OCI-LY1 (cell line): ENCODE measurements around the gene PBX1.

Experiments
- H2AFZ ChIP-seq: fragments of 200-600 bp; sonication (generic), shearing (Covaris generic); 2 replicates; pipeline ENCODE4 v1.6.0; 2014; ENCODE audit warnings: antibody characterized with exemption, mild to moderate bottlenecking, low read length
- H3F3A ChIP-seq: fragments of 200-600 bp; sonication (generic), shearing (Covaris generic); 2 replicates; pipeline ENCODE4 v1.6.0; 2014; ENCODE audit warnings: mild to moderate bottlenecking, antibody characterized with exemption, low read length, moderate library complexity; ENCODE audit not compliant: insufficient read depth
- H3K27ac ChIP-seq: fragments of 200-600 bp; sonication (generic); 2 replicates; pipeline ENCODE4 v1.5.1; 2014; ENCODE audit warnings: low read length, mixed run types, mild to moderate bottlenecking, low read depth; ENCODE audit not compliant: poor library complexity, severe bottlenecking
- H3K27me3 ChIP-seq: fragments of 200-600 bp; sonication (generic); 2 replicates; pipeline ENCODE4 v1.6.0; 2014; ENCODE audit warnings: antibody characterized with exemption, mild to moderate bottlenecking, low read length, moderate library complexity; ENCODE audit not compliant: insufficient read depth
- H3K36me3 ChIP-seq: fragments of 200-600 bp; sonication (generic); 2 replicates; pipeline ENCODE4 v1.6.1; 2014; ENCODE audit warnings: mild to moderate bottlenecking, antibody characterized with exemption, low read length, moderate library complexity, mixed read lengths; ENCODE audit not compliant: insufficient read depth
- H3K4me1 ChIP-seq: fragments of 200-600 bp; sonication (generic); 2 replicates; pipeline ENCODE4 v1.5.1; 2014; ENCODE audit warnings: mild to moderate bottlenecking, low read length, moderate library complexity; ENCODE audit not compliant: insufficient read depth, severe bottlenecking
- H3K4me2 ChIP-seq: fragments of 200-600 bp; sonication (generic), shearing (Covaris generic); 2 replicates; pipeline ENCODE4 v1.6.1; 2014; ENCODE audit warnings: low read length
- H3K4me3 ChIP-seq: fragments of 200-600 bp; sonication (generic); 2 replicates; pipeline ENCODE4 v1.5.1; 2014; ENCODE audit warnings: low read length, low read depth, mild to moderate bottlenecking, mixed read lengths; ENCODE audit not compliant: poor library complexity, severe bottlenecking
- H3K79me2 ChIP-seq: fragments of 200-600 bp; shearing (Covaris generic); 2 replicates; pipeline ENCODE4 v1.6.1; 2016; ENCODE audit warnings: mixed run types, low read length, mixed read lengths; ENCODE audit not compliant: insufficient read depth
- H3K9ac ChIP-seq: fragments of 200-600 bp; sonication (generic), shearing (Covaris generic); 2 replicates; pipeline ENCODE4 v1.6.1; 2014; ENCODE audit warnings: mild to moderate bottlenecking, low read length, mixed read lengths
- H3K9me2 ChIP-seq: fragments of 200-600 bp; sonication (generic), shearing (Covaris generic); 2 replicates; pipeline ENCODE4 v1.6.1; 2014; ENCODE audit warnings: low read depth, mild to moderate bottlenecking, low read length, mixed read lengths
- H3K9me3 ChIP-seq: fragments of 200-600 bp; shearing (Covaris generic); 2 replicates; pipeline ENCODE4 v1.6.1; 2014; ENCODE audit warnings: low read length, mixed read lengths
- H4K20me1 ChIP-seq: fragments of 200-600 bp; sonication (generic), shearing (Covaris generic); 2 replicates; pipeline ENCODE4 v1.6.0; 2016; ENCODE audit warnings: mild to moderate bottlenecking, low read length; ENCODE audit not compliant: insufficient read depth
- EZH2 ChIP-seq: fragments of 200-600 bp; sonication (generic), shearing (Covaris generic); IDR thresholded peaks from 2 replicates; pipeline ENCODE4 v1.8.0; 2017; ENCODE audit warnings: borderline replicate concordance, mixed run types, mild to moderate bottlenecking, antibody characterized with exemption, low read length, moderate library complexity, mixed read lengths
- TF ChIP-seq, protein P1 (sequence below): fragments of 200-600 bp; sonication (generic), shearing (Covaris generic); IDR thresholded peaks from 2 replicates; pipeline ENCODE4 v1.5.1; 2017; ENCODE audit warnings: mild to moderate bottlenecking, antibody characterized with exemption, low read length, moderate library complexity, mixed read lengths

Gene PBX1

DNA sequence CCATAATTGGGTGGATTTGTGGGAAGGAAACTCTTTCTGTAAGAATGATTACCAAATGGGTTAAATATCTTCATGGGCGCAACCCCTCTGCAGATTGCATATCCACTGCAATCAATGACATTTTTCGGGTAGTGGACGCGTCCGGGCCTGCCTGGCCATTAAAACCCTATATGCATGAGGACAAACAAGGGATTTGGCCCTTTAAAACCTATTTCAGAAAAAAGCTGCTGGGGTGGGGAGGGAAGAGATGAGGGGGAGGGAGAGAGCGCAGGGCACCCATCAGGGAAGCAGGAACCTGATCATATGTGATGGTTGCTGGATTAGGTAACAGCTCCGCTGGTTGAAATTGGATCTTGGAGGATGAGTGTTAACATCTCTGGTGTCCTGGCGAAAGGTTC lies 228.8 kb downstream of the PBX1 start:
- H3K36me3 ChIP-seq: no peaks in the 10 kb centered on the region
- H3K9ac ChIP-seq: no peak overlapping the region

DNA sequence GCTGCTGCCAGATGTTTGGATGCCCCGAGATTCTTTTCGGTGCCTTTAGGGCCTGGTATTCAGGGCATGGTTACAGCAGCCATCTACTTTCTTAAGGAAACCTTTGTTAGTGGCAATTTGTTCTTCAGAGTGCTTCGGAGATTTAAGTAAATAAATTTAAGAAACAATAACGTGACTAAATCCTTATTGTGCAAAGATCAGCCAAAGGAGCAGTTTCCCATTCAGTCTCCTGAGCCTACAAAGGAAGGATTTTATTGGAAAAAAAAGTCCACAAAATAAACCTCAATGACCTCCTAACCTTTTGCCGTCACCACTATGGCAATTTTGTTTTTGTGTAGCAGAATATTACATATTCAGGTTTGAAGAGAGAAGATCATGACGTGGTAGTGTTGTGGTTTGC lies 231.1 kb downstream of the PBX1 start:
- Histone ChIP-seq H3F3A (no peaks in the 10 kb centered on the region), H3K27ac (no peak overlapping the region), H3K9ac (no peak overlapping the region), H3K27me3 (no peaks in the 10 kb centered on the region), H3K36me3 (no peaks in the 10 kb centered on the region), H3K4me3 (no peak overlapping the region), H4K20me1 (no peaks in the 10 kb centered on the region), H3K4me1 (no peaks in the 10 kb centered on the region), H2AFZ (no peak overlapping the region), H3K79me2 (no peaks in the 10 kb centered on the region), H3K4me2 (no peak overlapping the region), H3K9me2 (no peaks in the 10 kb centered on the region), H3K9me3 (no peaks in the 10 kb centered on the region)
- no peak for TF ChIP-seq EZH2
- TF ChIP-seq, protein P1, sequence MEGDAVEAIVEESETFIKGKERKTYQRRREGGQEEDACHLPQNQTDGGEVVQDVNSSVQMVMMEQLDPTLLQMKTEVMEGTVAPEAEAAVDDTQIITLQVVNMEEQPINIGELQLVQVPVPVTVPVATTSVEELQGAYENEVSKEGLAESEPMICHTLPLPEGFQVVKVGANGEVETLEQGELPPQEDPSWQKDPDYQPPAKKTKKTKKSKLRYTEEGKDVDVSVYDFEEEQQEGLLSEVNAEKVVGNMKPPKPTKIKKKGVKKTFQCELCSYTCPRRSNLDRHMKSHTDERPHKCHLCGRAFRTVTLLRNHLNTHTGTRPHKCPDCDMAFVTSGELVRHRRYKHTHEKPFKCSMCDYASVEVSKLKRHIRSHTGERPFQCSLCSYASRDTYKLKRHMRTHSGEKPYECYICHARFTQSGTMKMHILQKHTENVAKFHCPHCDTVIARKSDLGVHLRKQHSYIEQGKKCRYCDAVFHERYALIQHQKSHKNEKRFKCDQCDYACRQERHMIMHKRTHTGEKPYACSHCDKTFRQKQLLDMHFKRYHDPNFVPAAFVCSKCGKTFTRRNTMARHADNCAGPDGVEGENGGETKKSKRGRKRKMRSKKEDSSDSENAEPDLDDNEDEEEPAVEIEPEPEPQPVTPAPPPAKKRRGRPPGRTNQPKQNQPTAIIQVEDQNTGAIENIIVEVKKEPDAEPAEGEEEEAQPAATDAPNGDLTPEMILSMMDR: no peak

More for the DNA sequence above, 228.8 kb downstream of the PBX1 start:
- H3K27ac ChIP-seq: no peak overlapping the region
- no peaks in the 10 kb centered on the region for H3K9me2 ChIP-seq
- H3K79me2 ChIP-seq: no peaks in the 10 kb centered on the region
- H3K4me1 ChIP-seq: no peaks in the 10 kb centered on the region
- no peak overlapping the region for H3K4me3 ChIP-seq
- H3F3A ChIP-seq: no peaks in the 10 kb centered on the region
- no peaks in the 10 kb centered on the region for H3K27me3 ChIP-seq
- H2AFZ ChIP-seq: no peak overlapping the region
- TF ChIP-seq, protein P1: no peak
- no peak for TF ChIP-seq EZH2
- no peak overlapping the region for H3K4me2 ChIP-seq
- H3K9me3 ChIP-seq: no peaks in the 10 kb centered on the region
- H4K20me1 ChIP-seq: no peaks in the 10 kb centered on the region

DNA sequence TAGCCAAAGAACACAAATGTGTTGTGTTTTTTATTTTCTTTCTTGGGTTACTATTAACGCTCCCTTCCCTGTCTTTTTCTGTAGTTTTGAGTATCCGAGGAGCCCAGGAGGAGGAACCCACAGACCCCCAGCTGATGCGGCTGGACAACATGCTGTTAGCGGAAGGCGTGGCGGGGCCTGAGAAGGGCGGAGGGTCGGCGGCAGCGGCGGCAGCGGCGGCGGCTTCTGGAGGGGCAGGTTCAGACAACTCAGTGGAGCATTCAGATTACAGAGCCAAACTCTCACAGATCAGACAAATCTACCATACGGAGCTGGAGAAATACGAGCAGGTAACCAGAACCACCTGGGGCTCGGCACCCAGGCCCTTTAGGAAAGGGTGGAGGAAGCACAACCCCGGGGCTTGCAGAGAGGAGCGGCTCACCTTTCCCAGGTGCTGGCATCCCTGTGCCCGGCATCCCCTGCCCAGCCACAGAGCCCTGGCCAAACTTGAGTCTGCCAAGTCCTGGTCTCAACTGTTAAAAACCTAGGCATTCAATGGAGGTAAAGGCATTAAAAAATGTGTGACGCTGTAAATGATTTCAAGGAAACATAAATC lies 233.5 kb downstream of the PBX1 start:
- H3K27ac ChIP-seq: no peak overlapping the region
- no peak overlapping the region for H2AFZ ChIP-seq

More for the DNA sequence above, 233.5 kb downstream of the PBX1 start:
- Histone ChIP-seq H3F3A (no peaks in the 10 kb centered on the region), H3K4me2 (no peak overlapping the region), H3K9ac (no peak overlapping the region), H3K4me3 (no peak overlapping the region), H3K27me3 (no peaks in the 10 kb centered on the region), H3K4me1 (no peaks in the 10 kb centered on the region), H3K9me3 (no peaks in the 10 kb centered on the region), H3K36me3 (no peaks in the 10 kb centered on the region), H3K79me2 (no peaks in the 10 kb centered on the region), H3K9me2 (no peaks in the 10 kb centered on the region), H4K20me1 (no peaks in the 10 kb centered on the region)
- no peak for TF ChIP-seq EZH2
- TF ChIP-seq, protein P1: no peak
